Prostate gland (tissue), 2 donors: ENCODE data around the gene HIVEP2. TPM values are rescaled to one million over a fixed set of nuclear protein-coding genes. Genes with fewer than 3 reads are reported as not detected.

ENCODE experiments used
- DNase-seq: peaks from one replicate; pipeline ENCODE4 v3.0.0-alpha.2; 2019; ENCODE audit warnings: low spot score
- H3K27ac ChIP-seq, 2 donors: fragments of 200-600 bp; sonication (generic); 2 replicates each; pipeline ENCODE4 v1.5.1; 2017 to 2019
- H3K27me3 ChIP-seq: fragments of 200-600 bp; sonication (generic); replicated peaks from 2 replicates; pipeline ENCODE4 v1.5.1; 2019; ENCODE audit not compliant: insufficient read depth
- H3K36me3 ChIP-seq, 2 donors: fragments of 200-600 bp; sonication (generic); 1 replicate in 1 of 2; 2 replicates in 1 of 2; pipeline versions ENCODE4 v1.5.1 to v1.8.1; 2017 to 2019
- H3K4me1 ChIP-seq: fragments of 200-600 bp; sonication (generic); replicated peaks from 2 replicates; pipeline ENCODE4 v1.5.1; 2019
- H3K4me3 ChIP-seq, 2 donors: fragments of 200-600 bp; sonication (generic); 2 replicates each; pipeline ENCODE4 v1.5.1; 2017 to 2019
- H3K9me3 ChIP-seq: fragments of 200-600 bp; sonication (generic); 2 replicates; pipeline ENCODE4 v1.5.1; 2017
- CTCF ChIP-seq, 4 experiments: fragments of 200-600 bp in 2 of 4; fragments of 450-650 bp in 2 of 4; sonication (generic) in 2 of 4; IDR thresholded peaks; 1 replicate in 3 of 4; 2 replicates in 1 of 4; pipeline ENCODE4 v1.5.1; 2016 to 2019; ENCODE audit warnings: antibody characterized with exemption in 4 of 4, mild to moderate bottlenecking in 2 of 4, moderate library complexity in 2 of 4
- POLR2A ChIP-seq: fragments of 450-650 bp; IDR thresholded peaks from one replicate; pipeline ENCODE4 v1.6.1; 2016; ENCODE audit warnings: antibody characterized with exemption, mild to moderate bottlenecking
- POLR2AphosphoS5 ChIP-seq: sonication (generic); formaldehyde crosslinking; IDR thresholded peaks from one replicate; pipeline ENCODE4 v1.6.1; 2017; ENCODE audit warnings: antibody characterized with exemption
- WGBS: methylation state at CpG from one replicate; pipeline ENCODE4 v1.1.5; 2018; 5-methylcytosine and 5-hydroxymethylcytosine counted together
- intact Hi-C: fragments of 100-400 bp; cut with DNase I; formaldehyde crosslinking; loops from one replicate; pipeline ENCODE4 v1.14.2; 2022
- total RNA-seq, 2 donors: library from RNA; depleted of rRNA; stranded (reverse); fragments of >200 nt; gene quantifications; one replicate each; pipeline ENCODE4 v1.1.0, GENCODE V29; 2016

Gene HIVEP2
- total RNA-seq, 2 donors from 2014 or later = 15.8 to 19.3 TPM

GRCh38 chr6:142932889-142933288 is 12.1 kb downstream of the HIVEP2 start:
- TF ChIP-seq POLR2AphosphoS5 = no peak
- TF ChIP-seq POLR2A = no peak
- no peak for TF ChIP-seq CTCF (IDR thresholded peaks at IDR 0.05)
- Histone ChIP-seq H3K4me3 (no peak overlapping the region), H3K27me3 (no peaks in the 10 kb centered on the region), H3K4me1 (no peaks in the 10 kb centered on the region), H3K27ac (no peak overlapping the region), H3K9me3 (no peaks in the 10 kb centered on the region), H3K36me3 (no peaks in the 10 kb centered on the region)
- intact Hi-C loops = no loop called here
- 85% methylated on average over 2 of the region's 2 CpGs for WGBS
- no peak for DNase-seq

- no peaks in the 10 kb centered on the region for H3K36me3 ChIP-seq
- no peak overlapping the region for H3K4me3 ChIP-seq
- H3K9me3 ChIP-seq = no peaks in the 10 kb centered on the region
- intact Hi-C loops = no loop called here
- DNase-seq = no peak
- H3K27me3 ChIP-seq = no peaks in the 10 kb centered on the region
- TF ChIP-seq POLR2A = no peak
- TF ChIP-seq CTCF (IDR thresholded peaks at IDR 0.05) = no peak
- no peak for TF ChIP-seq POLR2AphosphoS5
- H3K4me1 ChIP-seq = no peaks in the 10 kb centered on the region
- 92% methylated on average over 1 of the region's 1 CpG for WGBS
- H3K27ac ChIP-seq = no peak overlapping the region
Observed at GRCh38 chr6:142929751-142930358, 15.1 kb downstream of the HIVEP2 start.

DNA sequence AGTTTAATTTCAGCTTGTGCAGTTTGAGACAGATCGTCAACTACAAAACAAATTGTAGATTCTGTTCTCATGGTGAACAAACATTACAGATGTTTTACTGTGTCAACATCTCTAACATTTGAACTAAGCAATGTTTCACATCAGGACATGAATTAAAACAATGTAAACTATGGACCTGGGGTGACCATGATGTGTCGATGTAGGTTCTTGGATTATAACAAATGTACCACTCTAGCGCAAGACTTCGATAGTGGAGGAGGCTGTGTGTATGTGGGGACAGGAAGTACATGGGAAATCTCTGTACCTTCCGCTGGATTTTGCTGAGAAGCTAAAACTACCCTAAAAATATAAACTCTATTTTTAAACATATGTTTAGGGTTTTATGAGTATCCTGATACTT is 17.1 kb downstream of the HIVEP2 start:
- no peak for DNase-seq

GRCh38 chr6:142927271-142927580 is 17.8 kb downstream of the HIVEP2 start:
- TF ChIP-seq POLR2AphosphoS5 (no peak), CTCF (IDR thresholded peaks at IDR 0.05) (no peak), POLR2A (no peak)
- no peaks in the 10 kb centered on the region for H3K27me3 ChIP-seq
- no peaks in the 10 kb centered on the region for H3K4me1 ChIP-seq
- intact Hi-C loops = no loop called here
- H3K9me3 ChIP-seq = no peaks in the 10 kb centered on the region
- no peaks in the 10 kb centered on the region for H3K36me3 ChIP-seq
- 2% methylated on average over 7 of the region's 7 CpGs for WGBS
- H3K4me3 ChIP-seq = peak overlapping the region; percentile 48 to 54
- no peak for DNase-seq
- H3K27ac ChIP-seq = peak overlapping the region; percentile 80 to 83

More for the DNA sequence above, 17.1 kb downstream of the HIVEP2 start:
- no peak for TF ChIP-seq POLR2AphosphoS5
- TF ChIP-seq CTCF (IDR thresholded peaks at IDR 0.05) = no peak
- TF ChIP-seq POLR2A = no peak
- WGBS = 77% methylated on average over 5 of the region's 5 CpGs
- no peaks in the 10 kb centered on the region for H3K9me3 ChIP-seq
- H3K36me3 ChIP-seq = no peaks in the 10 kb centered on the region
- H3K27ac ChIP-seq = peak overlapping the region in 1 of 2 donors; percentile 83
- no peak overlapping the region for H3K4me3 ChIP-seq
- no peaks in the 10 kb centered on the region for H3K27me3 ChIP-seq
- intact Hi-C loops = no loop called here
- H3K4me1 ChIP-seq = no peaks in the 10 kb centered on the region

DNA sequence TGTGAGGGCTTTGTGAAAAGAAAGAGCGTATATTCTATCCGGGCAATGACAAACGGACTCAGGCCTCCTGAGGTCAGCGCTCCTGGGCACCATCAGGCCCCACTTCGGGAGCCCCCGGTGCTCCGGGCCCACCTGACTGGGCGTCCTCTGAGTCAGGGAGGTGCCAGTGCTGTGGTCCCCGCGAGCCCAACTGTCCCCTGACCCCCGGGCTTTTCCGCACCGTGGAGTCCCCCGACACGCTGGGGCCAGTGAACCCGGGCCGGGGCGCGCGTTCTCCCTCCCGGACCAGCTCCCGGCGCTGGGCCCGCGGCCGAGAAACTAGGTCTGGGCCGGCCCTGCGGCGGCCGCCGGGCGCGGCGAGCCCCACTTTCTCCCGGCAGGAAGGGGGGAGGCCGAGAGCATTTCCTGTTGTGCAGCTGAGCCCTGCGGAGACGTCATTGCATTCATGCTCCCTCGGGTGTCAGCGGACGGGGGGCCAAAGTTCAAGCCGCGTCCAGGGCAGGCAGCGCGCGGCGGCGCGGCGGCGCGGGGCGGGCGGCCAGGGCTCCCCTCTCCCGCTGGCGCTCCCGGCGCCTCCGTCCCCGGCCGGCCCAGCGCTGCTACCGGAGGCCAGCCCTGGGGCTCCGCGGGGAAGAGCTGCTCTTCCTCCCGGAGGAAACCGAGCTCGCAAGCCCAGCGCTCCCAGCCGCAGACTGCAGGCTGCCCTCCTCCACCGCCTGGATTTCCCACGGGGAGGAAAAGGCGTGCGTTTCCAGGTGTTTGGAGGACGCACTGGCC is 18.3 kb downstream of the HIVEP2 start:
- 2% methylated on average over 25 of the region's 75 CpGs for WGBS

More for the DNA sequence above, 18.3 kb downstream of the HIVEP2 start:
- DNase-seq = peak; percentile 54
- H3K9me3 ChIP-seq = no peaks in the 10 kb centered on the region
- no peaks in the 10 kb centered on the region for H3K36me3 ChIP-seq
- peak overlapping the region; percentile 80 to 83 for H3K27ac ChIP-seq
- H3K4me3 ChIP-seq = peak overlapping the region; percentile 48 to 54
- no peaks in the 10 kb centered on the region for H3K27me3 ChIP-seq
- peak; percentile 44 for TF ChIP-seq POLR2A
- no peak for TF ChIP-seq POLR2AphosphoS5
- no peak for TF ChIP-seq CTCF (IDR thresholded peaks at IDR 0.05)
- no peaks in the 10 kb centered on the region for H3K4me1 ChIP-seq
- intact Hi-C loops = no loop called here
